H9 (cell line): ENCODE results near the gene MCM7. TPM values are rescaled to one million over a fixed set of nuclear protein-coding genes. Genes with fewer than 3 reads are reported as not detected.

Experiments
- DNase-seq: peaks from one replicate; pipeline ENCODE4 v3.0.0-alpha.2; 2017
- H2AFZ ChIP-seq: one replicate; pipeline ENCODE4 v1.6.1; 2013; ENCODE audit warnings: mild to moderate bottlenecking, low read length, control low read depth, moderate library complexity
- H2AK5ac ChIP-seq: 2 replicates; pipeline ENCODE4 v1.6.1; 2013; ENCODE audit warnings: low read length, control low read depth, mixed read lengths; ENCODE audit not compliant: insufficient read length
- H2BK120ac ChIP-seq: one replicate; pipeline ENCODE4 v1.6.1; 2013; ENCODE audit warnings: low read depth, mild to moderate bottlenecking, low read length, control low read depth, inconsistent platforms; ENCODE audit not compliant: poor library complexity, severe bottlenecking
- H2BK12ac ChIP-seq: 2 replicates; pipeline ENCODE4 v1.6.1; 2013; ENCODE audit warnings: low read length, control low read depth, mixed read lengths, low read depth; ENCODE audit not compliant: insufficient read length
- H2BK15ac ChIP-seq: 2 replicates; pipeline ENCODE4 v1.6.1; 2013; ENCODE audit warnings: low read depth, low read length, control low read depth
- H2BK20ac ChIP-seq: one replicate; pipeline ENCODE4 v1.6.1; 2013; ENCODE audit warnings: low read depth, mild to moderate bottlenecking, low read length, control low read depth, inconsistent platforms; ENCODE audit not compliant: poor library complexity, severe bottlenecking
- H2BK5ac ChIP-seq: 2 replicates; pipeline ENCODE4 v1.6.1; 2013; ENCODE audit warnings: low read length, control low read depth, mixed read lengths; ENCODE audit not compliant: insufficient read length
- H3K14ac ChIP-seq: 2 replicates; pipeline ENCODE4 v1.6.1; 2013; ENCODE audit warnings: low read length, control low read depth; ENCODE audit not compliant: insufficient read depth
- H3K18ac ChIP-seq: 2 replicates; pipeline ENCODE4 v1.6.1; 2013; ENCODE audit warnings: low read depth, mild to moderate bottlenecking, mixed read lengths, low read length, control low read depth; ENCODE audit not compliant: insufficient read length
- H3K23ac ChIP-seq: 2 replicates; pipeline ENCODE4 v1.6.1; 2013; ENCODE audit warnings: low read length, control low read depth, mixed read lengths, low read depth; ENCODE audit not compliant: insufficient read length
- H3K23me2 ChIP-seq: 2 replicates; pipeline ENCODE4 v1.6.1; 2013; ENCODE audit warnings: low read depth, mild to moderate bottlenecking, mixed read lengths, low read length, control low read depth; ENCODE audit not compliant: insufficient read length, poor library complexity, severe bottlenecking
- H3K27ac ChIP-seq: 2 replicates; pipeline ENCODE4 v1.5.1; 2013; ENCODE audit warnings: low read length, control low read depth, mixed read lengths, low read depth; ENCODE audit not compliant: insufficient read length
- H3K27me3 ChIP-seq: 2 replicates; pipeline ENCODE4 v1.6.1; 2013; ENCODE audit warnings: low read length, control low read depth, inconsistent platforms; ENCODE audit not compliant: insufficient read depth
- H3K4ac ChIP-seq: 2 replicates; pipeline ENCODE4 v1.6.1; 2013; ENCODE audit warnings: low read depth, mild to moderate bottlenecking, control low read depth, inconsistent platforms, low read length, moderate library complexity
- H3K4me1 ChIP-seq: 2 replicates; pipeline ENCODE4 v1.6.1; 2013; ENCODE audit warnings: low read length, control low read depth, inconsistent platforms; ENCODE audit not compliant: insufficient read depth
- H3K4me2 ChIP-seq: 2 replicates; pipeline ENCODE4 v1.6.1; 2013; ENCODE audit warnings: low read length, control low read depth, mixed read lengths; ENCODE audit not compliant: insufficient read length, insufficient read depth
- H3K56ac ChIP-seq: 2 replicates; pipeline ENCODE4 v1.6.1; 2013; ENCODE audit warnings: low read depth, mild to moderate bottlenecking, mixed read lengths, low read length, control low read depth; ENCODE audit not compliant: insufficient read length
- H3K79me1 ChIP-seq: 2 replicates; pipeline ENCODE4 v1.6.1; 2013; ENCODE audit warnings: low read depth, mild to moderate bottlenecking, moderate library complexity, low read length, control low read depth, inconsistent platforms; ENCODE audit not compliant: insufficient read depth, poor library complexity, severe bottlenecking
- H3K79me2 ChIP-seq: 2 replicates; pipeline ENCODE4 v1.6.1; 2013; ENCODE audit warnings: low read length, control low read depth, inconsistent platforms; ENCODE audit not compliant: insufficient read depth
- H3K9ac ChIP-seq: 2 replicates; pipeline ENCODE4 v1.6.1; 2013; ENCODE audit warnings: low read length, control low read depth, mixed read lengths; ENCODE audit not compliant: insufficient read length; ENCODE audit errors: extremely low read depth
- H3K9me3 ChIP-seq: one replicate; pipeline ENCODE4 v1.6.1; 2013; ENCODE audit warnings: low read depth, low read length, inconsistent platforms; ENCODE audit not compliant: control insufficient read depth
- H3T11ph ChIP-seq: one replicate; pipeline ENCODE4 v1.6.1; 2013; ENCODE audit warnings: mild to moderate bottlenecking, low read length, control low read depth, inconsistent platforms
- H4K20me1 ChIP-seq: one replicate; pipeline ENCODE4 v1.6.1; 2013; ENCODE audit not compliant: control insufficient read depth, insufficient read length, insufficient read depth
- H4K5ac ChIP-seq: 2 replicates; pipeline ENCODE4 v1.6.1; 2013; ENCODE audit warnings: low read depth, mild to moderate bottlenecking, mixed read lengths, low read length, control low read depth; ENCODE audit not compliant: insufficient read length
- H4K8ac ChIP-seq: replicated peaks from 2 replicates; pipeline ENCODE4 v1.6.1; 2013; ENCODE audit warnings: low read length, control low read depth, mixed read lengths, low read depth; ENCODE audit not compliant: insufficient read length
- H4K91ac ChIP-seq: 2 replicates; pipeline ENCODE4 v1.6.1; 2013; ENCODE audit warnings: low read depth, mild to moderate bottlenecking, moderate library complexity, mixed read lengths, low read length, control low read depth; ENCODE audit not compliant: insufficient read length
- H3K27ac Mint-ChIP-seq, 3 experiments: 2 replicates in 2 of 3; 3 replicates in 1 of 3; pipeline ENCODE4 v1.8.0; 2020 to 2021; ENCODE audit warnings: mixed read lengths in 3 of 3, mild to moderate bottlenecking in 1 of 3, moderate library complexity in 1 of 3
- H3K27me3 Mint-ChIP-seq: 2 replicates; pipeline ENCODE4 v1.8.0; 2021; ENCODE audit warnings: low read depth, mild to moderate bottlenecking, moderate library complexity, mixed read lengths
- H3K36me3 Mint-ChIP-seq, 3 experiments: 2 replicates in 2 of 3; 3 replicates in 1 of 3; pipeline ENCODE4 v1.8.0; 2020 to 2021; ENCODE audit warnings: low read depth in 3 of 3, mixed read lengths in 3 of 3; ENCODE audit not compliant: insufficient read depth in 1 of 3
- H3K4me1 Mint-ChIP-seq, 2 experiments: 2 replicates each; pipeline ENCODE4 v1.8.0; 2020; ENCODE audit warnings: mixed read lengths in 2 of 2
- H3K4me3 Mint-ChIP-seq, 2 experiments: 2 replicates in 1 of 2; 3 replicates in 1 of 2; pipeline ENCODE4 v1.8.0; 2020 to 2021; ENCODE audit warnings: mild to moderate bottlenecking in 2 of 2, mixed read lengths in 2 of 2, moderate library complexity in 1 of 2
- H3K9me3 Mint-ChIP-seq, 2 experiments: 2 replicates in 1 of 2; 3 replicates in 1 of 2; pipeline ENCODE4 v1.8.0; 2020; ENCODE audit warnings: mild to moderate bottlenecking in 2 of 2, mixed read lengths in 2 of 2, moderate library complexity in 1 of 2
- CTCF ChIP-seq: fragments of 200-600 bp; sonication (generic); conservative IDR thresholded peaks from 3 replicates; pipeline ENCODE4 v1.8.0; 2021; ENCODE audit warnings: antibody characterized with exemption, mild to moderate bottlenecking
- WGBS: extraction: QIAGEN DNeasy Blood & Tissue Kit; methylation state at CpG from one replicate; pipeline ENCODE4 v1.1.7; 2013; ENCODE audit warnings: missing lambda C conversion rate, low lambda C conversion rate, mixed read lengths; ENCODE audit not compliant: insufficient read length; ENCODE audit errors: extremely low coverage; 5-methylcytosine and 5-hydroxymethylcytosine counted together
- total RNA-seq: library from RNA; stranded (reverse); gene quantifications from 2 replicates; pipeline ENCODE4 v1.2.1, GENCODE V29; 2021

The MCM7 gene
- total RNA-seq, 1 experiment from 2014 or later = 390 TPM

DNA sequence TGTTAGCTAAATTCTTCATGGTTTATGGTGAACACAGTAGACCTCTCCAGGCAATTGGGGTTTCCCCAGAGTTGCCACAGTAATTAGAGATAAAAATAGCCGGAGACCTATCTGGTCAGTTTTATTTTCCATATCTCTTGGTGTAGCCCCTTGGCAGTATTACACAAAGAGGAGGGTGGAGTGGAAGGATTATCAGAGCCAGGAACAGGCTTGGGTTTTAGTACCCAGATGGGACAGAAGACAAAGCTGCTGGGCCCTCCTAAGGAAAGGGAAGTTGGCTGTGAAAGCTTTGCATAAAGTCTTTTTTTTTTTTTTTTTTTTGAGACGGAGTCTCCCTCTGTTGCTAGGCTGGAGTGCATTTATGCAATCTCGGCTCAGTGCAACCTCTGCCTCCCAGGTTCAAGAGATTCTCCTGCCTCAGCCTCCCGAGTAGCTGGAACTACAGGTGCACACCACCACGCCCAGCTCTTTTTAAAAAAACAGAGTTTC is 41.9 kb downstream of the MCM7 start:
- Histone ChIP-seq H3K27me3 (no peaks in the 10 kb centered on the region), H2BK12ac (no peak overlapping the region), H3K18ac (no peak overlapping the region), H4K20me1 (no peaks in the 10 kb centered on the region), H2BK15ac (no peak overlapping the region), H4K5ac (no peak overlapping the region), H3T11ph (no peak overlapping the region), H3K4ac (no peak overlapping the region), H3K4me1 (no peaks in the 10 kb centered on the region), H3K27ac (no peak overlapping the region), H3K23me2 (no peaks in the 10 kb centered on the region), H3K14ac (no peak overlapping the region), H3K56ac (no peak overlapping the region), H2BK120ac (no peak overlapping the region), H3K23ac (no peak overlapping the region), H4K8ac (no peak overlapping the region), H3K9ac (no peak overlapping the region), H2BK20ac (no peak overlapping the region), H3K4me2 (no peak overlapping the region), H4K91ac (no peak overlapping the region), H2AFZ (no peak overlapping the region), H2AK5ac (no peak overlapping the region), H3K79me2 (no peaks in the 10 kb centered on the region), H3K79me1 (peaks cover 2% of the 10 kb centered on the region), H2BK5ac (no peak overlapping the region), H3K9me3 (no peaks in the 10 kb centered on the region)
- H3K36me3 Mint-ChIP-seq = peaks cover 50 to 79% (median 65%) of the 10 kb centered on the region in 3 experiments
- TF ChIP-seq CTCF = no peak
- H3K4me3 Mint-ChIP-seq = no peak overlapping the region
- no peak for DNase-seq
- H3K9me3 Mint-ChIP-seq = no peaks in the 10 kb centered on the region
- H3K27ac Mint-ChIP-seq = no peak overlapping the region
- no peaks in the 10 kb centered on the region for H3K27me3 Mint-ChIP-seq
- WGBS = no CpG with 5 or more reads among the region's 5 CpGs
- H3K4me1 Mint-ChIP-seq = no peaks in the 10 kb centered on the region
